Suppressor macrophage treated with lipopolysaccharide for 1 hour (primary cell): ENCODE results near the gene ASCL1.

Experiments used
- DNase-seq, 3 donors: peaks; one replicate each; pipeline ENCODE4 v3.0.0-alpha.2; 2020 to 2022

The ASCL1 gene

GRCh38 chr12:102953221-102953620 is 4.3 kb upstream of the ASCL1 start:
- no peak for DNase-seq

DNA sequence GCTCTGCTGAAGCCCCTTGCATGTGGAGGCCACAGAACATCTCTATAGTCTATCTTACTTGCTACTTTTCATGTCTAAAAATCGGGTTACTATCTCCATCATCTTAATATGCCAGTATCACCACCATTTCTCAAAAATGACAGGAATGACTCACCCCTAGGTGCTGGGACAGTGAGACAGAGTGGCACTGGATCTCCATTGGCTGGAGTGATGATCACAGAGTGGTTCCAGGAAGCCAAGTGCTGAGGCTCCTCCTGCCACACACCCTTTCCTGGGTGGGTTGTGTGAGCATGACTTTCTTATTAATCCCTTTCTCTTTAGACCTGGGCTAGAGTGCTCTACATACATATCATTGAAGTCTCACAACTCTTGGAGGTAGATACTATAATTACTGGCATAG is 3.3 kb upstream of the ASCL1 start:
- no peak for DNase-seq

DNA sequence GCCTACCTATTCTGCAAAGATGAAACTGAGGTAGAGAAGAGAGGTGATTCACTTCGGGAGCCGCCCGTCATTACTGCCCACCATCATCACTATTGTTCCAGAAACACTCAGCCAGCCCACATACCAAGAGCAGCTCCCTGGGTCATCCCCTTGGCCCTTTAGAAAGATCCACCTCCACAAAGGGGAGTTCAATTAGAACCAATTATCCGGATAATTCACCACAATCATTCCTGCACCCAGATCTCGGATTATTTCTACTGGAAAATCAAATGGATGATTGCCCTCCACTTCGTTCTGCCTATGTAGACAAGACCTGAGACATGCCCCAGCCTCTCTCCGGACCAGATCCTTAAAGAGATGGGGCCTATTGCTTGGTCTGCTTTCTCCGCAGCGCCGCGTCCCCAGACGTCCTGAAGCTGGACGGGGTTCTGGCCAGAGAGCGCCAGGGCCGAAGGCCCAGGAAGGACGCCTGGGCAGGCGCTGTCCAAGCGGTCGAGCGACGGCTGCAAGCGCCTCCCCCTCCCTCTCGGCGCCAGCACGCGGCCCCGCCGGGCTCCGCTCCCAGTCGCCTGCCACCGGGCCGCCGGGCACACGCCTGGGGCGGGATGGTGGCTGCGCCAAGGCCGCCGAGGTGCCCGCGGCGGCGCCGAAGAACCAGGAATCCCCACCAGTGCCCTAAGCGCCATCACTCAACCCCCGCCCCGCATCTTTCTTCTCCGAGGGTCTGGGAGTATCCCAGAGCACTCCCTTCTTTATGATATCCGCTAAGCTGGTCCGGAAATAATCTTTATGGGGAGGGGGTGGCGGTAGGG is 1.3 kb upstream of the ASCL1 start:
- no peak for DNase-seq

DNA sequence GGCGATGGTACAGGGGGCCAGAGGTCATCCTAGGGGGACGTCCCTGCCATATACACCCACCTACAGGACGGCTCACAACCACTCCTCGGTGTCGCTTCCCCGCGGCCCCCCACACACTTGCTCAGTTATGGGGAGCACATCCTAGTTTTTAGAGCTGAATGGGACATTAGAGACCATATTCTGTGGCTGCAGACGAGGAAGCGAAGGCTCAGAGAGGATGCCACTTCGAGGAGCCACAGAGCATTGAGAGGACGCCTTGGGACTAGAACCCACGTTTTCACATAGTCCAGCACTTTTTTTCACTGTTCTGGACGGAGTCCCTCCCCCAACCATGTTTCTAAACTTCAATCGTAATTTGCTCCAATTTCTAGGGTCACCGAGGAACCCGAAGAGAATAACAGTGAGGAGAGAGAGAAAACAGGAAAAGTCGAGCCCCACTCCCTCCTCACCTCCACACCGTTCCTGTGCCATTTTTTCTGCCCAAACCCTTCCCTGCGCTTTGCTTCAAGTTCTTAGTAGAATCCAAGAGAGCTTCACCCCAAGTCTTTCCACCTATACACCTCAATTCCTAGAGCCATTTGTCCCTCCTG is 641 bp upstream of the ASCL1 start:
- DNase-seq, result no peak

DNA sequence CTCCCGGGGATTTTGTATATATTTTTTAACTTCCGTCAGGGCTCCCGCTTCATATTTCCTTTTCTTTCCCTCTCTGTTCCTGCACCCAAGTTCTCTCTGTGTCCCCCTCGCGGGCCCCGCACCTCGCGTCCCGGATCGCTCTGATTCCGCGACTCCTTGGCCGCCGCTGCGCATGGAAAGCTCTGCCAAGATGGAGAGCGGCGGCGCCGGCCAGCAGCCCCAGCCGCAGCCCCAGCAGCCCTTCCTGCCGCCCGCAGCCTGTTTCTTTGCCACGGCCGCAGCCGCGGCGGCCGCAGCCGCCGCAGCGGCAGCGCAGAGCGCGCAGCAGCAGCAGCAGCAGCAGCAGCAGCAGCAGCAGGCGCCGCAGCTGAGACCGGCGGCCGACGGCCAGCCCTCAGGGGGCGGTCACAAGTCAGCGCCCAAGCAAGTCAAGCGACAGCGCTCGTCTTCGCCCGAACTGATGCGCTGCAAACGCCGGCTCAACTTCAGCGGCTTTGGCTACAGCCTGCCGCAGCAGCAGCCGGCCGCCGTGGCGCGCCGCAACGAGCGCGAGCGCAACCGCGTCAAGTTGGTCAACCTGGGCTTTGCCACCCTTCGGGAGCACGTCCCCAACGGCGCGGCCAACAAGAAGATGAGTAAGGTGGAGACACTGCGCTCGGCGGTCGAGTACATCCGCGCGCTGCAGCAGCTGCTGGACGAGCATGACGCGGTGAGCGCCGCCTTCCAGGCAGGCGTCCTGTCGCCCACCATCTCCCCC is 777 bp downstream of the ASCL1 start:
- peak in 1 of 3 donors; percentile 16 for DNase-seq

DNA sequence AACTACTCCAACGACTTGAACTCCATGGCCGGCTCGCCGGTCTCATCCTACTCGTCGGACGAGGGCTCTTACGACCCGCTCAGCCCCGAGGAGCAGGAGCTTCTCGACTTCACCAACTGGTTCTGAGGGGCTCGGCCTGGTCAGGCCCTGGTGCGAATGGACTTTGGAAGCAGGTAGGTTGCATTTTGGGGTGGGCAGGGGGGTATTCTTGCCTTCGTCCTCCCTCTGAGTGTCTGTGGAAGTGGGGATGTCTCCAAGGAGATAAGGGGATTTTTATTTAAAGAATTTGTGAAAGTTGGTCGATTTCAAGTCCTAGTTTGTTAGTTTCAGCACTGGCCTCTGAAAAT is 1.3 kb downstream of the ASCL1 start:
- no peak for DNase-seq

DNA sequence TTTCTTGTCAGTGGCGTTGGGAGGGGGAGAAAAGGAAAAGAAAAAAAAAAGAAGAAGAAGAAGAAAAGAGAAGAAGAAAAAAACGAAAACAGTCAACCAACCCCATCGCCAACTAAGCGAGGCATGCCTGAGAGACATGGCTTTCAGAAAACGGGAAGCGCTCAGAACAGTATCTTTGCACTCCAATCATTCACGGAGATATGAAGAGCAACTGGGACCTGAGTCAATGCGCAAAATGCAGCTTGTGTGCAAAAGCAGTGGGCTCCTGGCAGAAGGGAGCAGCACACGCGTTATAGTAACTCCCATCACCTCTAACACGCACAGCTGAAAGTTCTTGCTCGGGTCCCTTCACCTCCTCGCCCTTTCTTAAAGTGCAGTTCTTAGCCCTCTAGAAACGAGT is 1.9 kb downstream of the ASCL1 start:
- DNase-seq, result no peak

- DNase-seq, result no peak
Measured at GRCh38 chr12:102960766-102961465, 3.4 kb downstream of the ASCL1 start.

DNA sequence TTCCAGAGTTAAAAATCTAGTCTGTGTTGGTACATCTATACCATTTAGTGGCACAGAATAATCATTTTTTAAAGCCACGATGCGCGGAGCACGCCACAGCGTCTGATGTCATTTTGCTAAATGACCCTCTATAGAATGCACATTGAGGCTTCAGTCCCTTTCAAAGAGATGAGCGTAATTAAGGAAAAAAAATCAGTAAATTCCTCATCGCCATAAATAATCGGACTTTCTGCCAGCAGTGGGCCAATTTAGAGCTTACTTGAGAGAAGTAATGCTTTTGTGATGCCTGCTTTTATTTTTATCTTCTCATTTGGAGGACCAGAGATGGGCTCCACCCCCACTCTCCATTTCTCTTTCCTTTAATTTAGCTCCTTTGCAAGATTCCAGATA is 4.0 kb downstream of the ASCL1 start:
- DNase-seq, result no peak

DNA sequence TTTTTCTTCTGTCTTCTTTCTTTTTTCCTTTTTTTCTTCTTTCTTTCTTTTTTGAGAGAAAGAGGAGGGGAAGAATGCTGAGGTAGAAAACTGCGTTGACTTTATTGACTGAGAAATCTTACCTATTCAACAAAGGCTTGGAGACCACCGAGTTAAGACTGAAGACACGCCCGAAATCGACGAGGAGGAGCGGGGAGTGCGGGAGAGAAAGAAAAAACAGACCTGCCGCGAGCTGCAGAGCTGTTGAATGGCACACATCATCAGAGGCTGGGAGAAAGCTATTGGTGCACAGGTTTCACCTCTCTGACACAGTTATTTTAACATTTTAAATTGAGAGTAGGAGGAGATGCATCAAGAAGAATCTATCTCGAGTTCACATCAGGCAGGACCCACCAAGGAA is 5.1 kb downstream of the ASCL1 start:
- no peak for DNase-seq

DNA sequence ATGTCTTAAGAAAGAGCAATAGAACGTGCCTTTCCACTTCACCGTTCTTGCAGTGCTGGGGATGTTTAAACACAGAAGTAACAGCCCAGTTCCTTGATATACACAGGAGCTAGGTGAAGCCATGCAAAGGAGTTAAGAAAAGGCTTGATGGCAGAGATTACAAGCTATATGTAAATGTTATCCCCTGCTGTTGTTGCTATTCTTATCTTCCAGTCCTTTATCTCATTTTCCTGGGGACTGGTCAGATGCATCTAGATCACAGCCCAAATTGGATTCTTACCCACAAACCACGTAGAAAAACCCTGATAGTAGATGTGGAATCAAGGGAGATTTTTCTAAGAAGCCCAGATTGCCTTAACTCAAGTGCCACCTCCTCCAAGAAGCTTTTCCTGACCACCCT is 5.5 kb downstream of the ASCL1 start:
- DNase-seq, result no peak

DNA sequence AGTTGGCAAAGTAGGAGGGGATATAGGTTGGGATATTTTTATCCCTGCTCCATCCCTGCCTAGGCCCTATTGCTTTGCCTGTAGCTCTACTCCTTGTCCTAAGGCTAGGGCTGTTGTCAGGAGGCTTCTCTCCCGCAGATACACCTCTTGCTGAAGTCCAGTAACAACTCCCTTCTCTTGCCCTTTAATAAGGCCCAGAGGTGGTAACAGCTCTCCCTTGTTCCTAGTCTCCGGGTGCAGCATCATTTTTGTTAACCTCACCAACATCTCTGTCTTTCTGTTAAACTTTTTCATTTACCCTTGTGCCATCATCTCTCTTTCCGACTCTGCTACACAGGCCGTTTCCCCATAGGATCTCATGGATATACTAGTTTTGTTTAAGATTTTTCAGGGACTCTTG is 6.3 kb downstream of the ASCL1 start:
- DNase-seq, result no peak

GRCh38 chr12:102964872-102965271 is 7.4 kb downstream of the ASCL1 start:
- DNase-seq, result no peak

DNA sequence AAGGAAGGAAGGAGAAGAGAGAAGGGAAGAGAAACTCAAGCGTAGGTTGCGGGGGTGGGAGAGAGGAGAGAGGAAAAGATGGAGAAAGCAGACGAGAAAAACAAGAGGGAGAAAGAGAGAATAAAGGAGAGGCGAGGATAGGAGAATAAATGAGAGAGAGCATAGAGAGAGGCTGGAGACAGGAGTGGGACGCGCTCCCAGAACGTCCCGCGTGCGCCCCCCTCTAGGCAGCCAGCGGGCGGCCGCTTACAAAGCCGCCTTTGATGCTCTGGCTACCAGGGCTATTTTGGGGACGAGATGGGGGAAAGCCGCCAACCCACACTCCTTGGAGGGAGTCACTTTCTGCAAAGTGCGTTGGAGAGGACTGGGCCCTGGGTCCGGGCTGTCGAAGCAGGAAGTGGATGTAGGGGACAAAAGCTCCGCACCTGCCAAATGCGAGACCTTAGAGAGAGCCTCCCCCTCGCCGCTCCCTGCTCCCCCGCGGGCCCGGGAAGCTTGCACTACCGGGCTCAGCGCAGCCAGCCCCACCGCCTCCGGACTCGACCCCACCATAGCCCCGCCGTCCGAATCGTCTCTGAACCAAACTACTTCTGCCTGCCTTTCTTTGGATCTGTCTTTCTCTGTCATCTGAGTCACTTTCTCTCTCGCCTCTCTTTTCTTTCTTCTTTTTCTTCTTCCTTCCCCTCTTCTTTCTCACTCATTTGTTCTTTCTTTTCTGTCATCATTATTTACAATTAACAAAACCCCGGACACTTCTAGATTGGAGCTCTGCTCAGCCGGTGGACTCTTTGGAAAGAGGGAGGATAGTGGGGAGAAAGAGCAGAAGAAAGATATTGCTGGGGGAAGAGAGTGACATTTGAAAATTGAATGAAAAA is 8.0 kb downstream of the ASCL1 start:
- DNase-seq, result no peak

DNA sequence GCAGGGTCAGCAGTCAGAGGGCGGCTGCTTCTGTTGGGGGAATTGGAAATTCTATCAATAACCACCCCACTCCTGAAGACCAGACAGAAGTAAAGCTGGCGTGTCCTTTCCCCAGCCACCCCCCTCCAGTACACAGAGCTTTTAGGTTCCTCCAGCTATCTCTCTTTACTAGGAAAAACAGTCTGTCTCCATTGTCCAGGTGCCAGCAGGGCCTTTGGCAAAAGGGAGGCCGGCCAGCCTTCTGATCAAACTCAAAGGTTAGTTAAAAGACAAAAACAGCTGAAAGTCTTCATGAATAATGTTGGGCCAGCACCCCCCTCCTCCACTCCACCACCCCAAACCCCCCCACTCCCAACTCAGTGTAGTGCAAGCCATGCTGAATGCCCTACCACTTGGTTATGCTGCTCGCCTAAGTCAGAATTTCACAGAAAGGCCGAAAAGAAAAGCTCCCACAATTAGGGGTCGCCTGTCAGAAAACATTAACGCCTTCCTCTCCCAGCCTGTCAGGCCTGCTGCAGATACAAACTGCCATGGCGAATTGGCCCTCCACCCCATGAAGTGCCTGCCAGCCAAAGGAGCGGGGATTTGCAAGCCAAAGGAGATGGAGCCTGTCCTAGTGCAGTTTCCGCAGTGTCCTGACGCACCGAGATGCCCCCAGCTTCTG is 8.9 kb downstream of the ASCL1 start:
- no peak for DNase-seq

DNA sequence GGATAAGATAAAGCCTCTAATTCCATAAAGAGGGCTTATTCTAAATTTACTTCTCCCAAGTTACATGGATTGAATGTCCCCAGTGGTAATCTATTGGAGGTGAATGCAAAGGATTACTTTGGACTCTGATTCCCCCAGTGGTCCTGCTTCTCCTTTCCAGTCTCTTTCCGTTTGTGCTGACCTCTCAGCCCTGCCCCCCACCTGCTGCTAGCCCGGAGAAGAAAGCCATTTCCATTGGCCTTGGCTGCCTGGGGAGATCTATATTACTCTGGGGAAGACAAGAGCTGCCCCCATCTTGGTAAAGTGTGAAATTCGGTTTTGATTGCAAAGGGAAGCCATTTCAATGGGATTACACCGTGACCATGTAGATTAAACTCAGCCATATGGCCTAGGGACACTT is 13.3 kb downstream of the ASCL1 start:
- no peak for DNase-seq

DNA sequence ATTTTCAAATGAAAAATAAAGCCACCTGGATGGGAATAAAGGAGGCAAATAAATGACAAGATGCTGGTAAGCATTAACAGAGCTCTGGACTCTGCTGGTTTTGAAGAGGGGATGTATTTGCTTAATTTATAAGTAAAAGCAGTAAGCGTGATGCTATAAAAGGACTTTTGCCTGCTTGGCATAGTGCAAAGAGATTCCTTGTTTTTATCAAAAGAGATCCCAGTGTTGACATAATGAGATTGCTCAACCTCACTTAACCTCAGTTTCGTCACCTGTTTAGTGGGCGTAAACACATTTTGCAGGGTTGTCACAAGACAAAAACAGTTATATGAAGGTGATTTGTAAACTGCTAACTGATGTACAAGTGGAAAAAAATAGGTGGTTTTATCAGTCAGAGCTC is 13.8 kb downstream of the ASCL1 start:
- DNase-seq, result no peak

GRCh38 chr12:102973583-102973982 is 16.1 kb downstream of the ASCL1 start:
- DNase-seq, result no peak

GRCh38 chr12:102976609-102977280 is 19.3 kb downstream of the ASCL1 start:
- no peak for DNase-seq

GRCh38 chr12:102977945-102978706 is 20.7 kb downstream of the ASCL1 start:
- DNase-seq, result no peak

- DNase-seq, result no peak
Measured at GRCh38 chr12:102980350-102980749, 22.9 kb downstream of the ASCL1 start.
